K562 (cell line): ENCODE data around the gene RNU6-8. TPM values are rescaled to one million over a fixed set of nuclear protein-coding genes. Genes with fewer than 3 reads are reported as not detected.

Source experiments
- ARID1B ChIP-seq: fragments of 450-650 bp; IDR thresholded peaks from 2 replicates; pipeline ENCODE4 v1.6.1; 2016; ENCODE audit warnings: antibody characterized with exemption, mild to moderate bottlenecking, inconsistent platforms
- BDP1 ChIP-seq: IDR thresholded peaks from 3 replicates; pipeline ENCODE4 v1.6.1; 2011; ENCODE audit not compliant: insufficient read length, insufficient read depth
- CEBPB ChIP-seq: fragments of 450-650 bp; IDR thresholded peaks from 2 replicates; pipeline ENCODE4 v1.6.1; 2016; ENCODE audit warnings: missing genetic modification characterization, missing compliant biosample characterization
- CREM ChIP-seq: IDR thresholded peaks from 2 replicates; pipeline ENCODE4 v1.6.1; 2014; ENCODE audit warnings: antibody characterized with exemption, low read depth
- ELF1 ChIP-seq: fragments of 200-800 bp; sonication (Bioruptor generic); IDR thresholded peaks from 2 replicates; pipeline ENCODE4 v1.6.1; 2016; ENCODE audit warnings: missing genetic modification characterization, missing compliant biosample characterization
- L3MBTL2 ChIP-seq: fragments of 450-650 bp; IDR thresholded peaks from 2 replicates; pipeline ENCODE4 v1.6.1; 2016; ENCODE audit warnings: mild to moderate bottlenecking, moderate library complexity
- MECOM ChIP-seq: fragments of 250-450 bp; sonication (Bioruptor Pico); IDR thresholded peaks from 2 replicates; pipeline ENCODE4 v1.8.0; 2022; ENCODE audit warnings: inconsistent platforms
- NBN ChIP-seq: fragments of 450-650 bp; IDR thresholded peaks from 2 replicates; pipeline ENCODE4 v1.6.1; 2016; ENCODE audit warnings: low read depth, mild to moderate bottlenecking
- NRF1 ChIP-seq, 2 experiments: fragments of 450-650 bp; IDR thresholded peaks in 1 of 2; conservative IDR thresholded peaks in 1 of 2; 2 replicates each; pipeline ENCODE4 v1.6.1; 2014; ENCODE audit warnings: mild to moderate bottlenecking in 2 of 2
- PKNOX1 ChIP-seq: fragments of 450-650 bp; IDR thresholded peaks from 2 replicates; pipeline ENCODE4 v1.6.1; 2016
- POLR3A ChIP-seq: IDR thresholded peaks from 2 replicates; pipeline ENCODE4 v1.6.1; 2011; ENCODE audit warnings: borderline replicate concordance, mild to moderate bottlenecking, moderate library complexity; ENCODE audit not compliant: insufficient read length, insufficient read depth; ENCODE audit errors: extremely low read depth
- RBM22 ChIP-seq: fragments of 200-400 bp; formaldehyde crosslinking; IDR thresholded peaks from 2 replicates; pipeline ENCODE4 v1.6.1; 2018; ENCODE audit warnings: low read length, low read depth; ENCODE audit not compliant: poor library complexity, severe bottlenecking
- RFX7 ChIP-seq: fragments of 250-450 bp; sonication (Bioruptor Pico); IDR thresholded peaks from 2 replicates; pipeline ENCODE4 v1.5.1; 2021; ENCODE audit warnings: mild to moderate bottlenecking
- SNAPC5 ChIP-seq: fragments of 250-450 bp; sonication (Bioruptor Pico); IDR thresholded peaks from 2 replicates; pipeline ENCODE4 v1.8.0; 2021; ENCODE audit warnings: moderate library complexity, mild to moderate bottlenecking, inconsistent platforms
- ZNF253 ChIP-seq: fragments of 250-450 bp; sonication (Bioruptor Pico); conservative IDR thresholded peaks from 2 replicates; pipeline ENCODE4 v1.6.1; 2021; ENCODE audit warnings: mild to moderate bottlenecking
- ZNF280B ChIP-seq: fragments of 250-450 bp; sonication (Bioruptor Pico); IDR thresholded peaks from 2 replicates; pipeline ENCODE4 v1.5.1; 2021; ENCODE audit warnings: mild to moderate bottlenecking
- ZNF316 ChIP-seq: fragments of 450-650 bp; IDR thresholded peaks from 2 replicates; pipeline ENCODE4 v1.6.1; 2016
- polyA plus RNA-seq, 8 experiments: library from polyadenylated mRNA; depleted of rRNA in 4 of 8; stranded (reverse) in 5 of 8; unstranded in 3 of 8; fragments of >200 nt; fragmentation: Nextera tagmentation in 2 of 8; fragmentation: Illumina TruSeq in 1 of 8; extraction: Ambion mirVana in 2 of 8; extraction: Trizol in 1 of 8; gene quantifications; 2 replicates each; pipeline versions ENCODE4 v1.2.1 to v1.2.3, GENCODE V29; 2011 to 2014; ENCODE audit warnings: inconsistent platforms in 1 of 8, missing spikeins in 1 of 8
- total RNA-seq, 7 experiments: library from RNA; depleted of rRNA in 6 of 7; stranded (reverse); fragments of >200 nt in 6 of 7; fragmentation: Illumina TruSeq in 2 of 7; extraction: Trizol in 2 of 7; gene quantifications; 2 replicates each; pipeline versions ENCODE4 v1.2.1 to v1.2.3, GENCODE V29; 2011 to 2021; ENCODE audit warnings: low replicate concordance in 1 of 7
- TF ChIP-seq, protein P1 (sequence below), 2 experiments: fragments of 450-650 bp in 1 of 2; sonication (generic) in 1 of 2; formaldehyde crosslinking; conservative IDR thresholded peaks; 2 replicates each; pipeline versions ENCODE4 v1.4.0 to v1.8.1; 2020 to 2022; ENCODE audit warnings: mild to moderate bottlenecking in 1 of 2, missing genetic modification reagents in 1 of 2
- TF ChIP-seq, protein P2 (sequence below): fragments of 250-450 bp; sonication (Bioruptor Pico); IDR thresholded peaks from 2 replicates; pipeline ENCODE4 v1.4.0; 2020; ENCODE audit warnings: mild to moderate bottlenecking

RNU6-8 gene
- total and polyA plus RNA-seq, 9 of the 15 experiments (the other 6 are each of a cell fraction or from before 2014, with no cell fraction given) = not detected

GRCh38 chr14:32201816-32202490 lies 1.1 kb downstream of the RNU6-8 start, which contains the start of gene RNU6-7 (continued):
- TF ChIP-seq NRF1 (conservative IDR thresholded peaks at IDR 0.05 in 1 of 2, IDR thresholded peaks at IDR 0.05 in 1 of 2) = peak; percentile 66 to 71
- no peak for TF ChIP-seq ARID1B
- TF ChIP-seq, protein P1, sequence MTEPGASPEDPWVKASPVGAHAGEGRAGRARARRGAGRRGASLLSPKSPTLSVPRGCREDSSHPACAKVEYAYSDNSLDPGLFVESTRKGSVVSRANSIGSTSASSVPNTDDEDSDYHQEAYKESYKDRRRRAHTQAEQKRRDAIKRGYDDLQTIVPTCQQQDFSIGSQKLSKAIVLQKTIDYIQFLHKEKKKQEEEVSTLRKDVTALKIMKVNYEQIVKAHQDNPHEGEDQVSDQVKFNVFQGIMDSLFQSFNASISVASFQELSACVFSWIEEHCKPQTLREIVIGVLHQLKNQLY (CRISPR knock-in tag; conservative IDR thresholded peaks at IDR 0.05) = no peak
- TF ChIP-seq MECOM = no peak
- 0 out of 2 replicates have a peak, but pooled peaks have one; percentile 22 for TF ChIP-seq ELF1
- TF ChIP-seq RFX7 = no peak
- no peak for TF ChIP-seq RBM22
- 0 out of 2 replicates have a peak, but pooled peaks have one; percentile 16 for TF ChIP-seq CREM
- TF ChIP-seq ZNF280B = no peak
- peak; percentile 21 for TF ChIP-seq BDP1
- no peak for TF ChIP-seq NBN
- TF ChIP-seq PKNOX1 = no peak
- peak; percentile 76 for TF ChIP-seq POLR3A
- TF ChIP-seq CEBPB (tag) = peak; percentile 14; the same call in 1 of the 2 replicates
- TF ChIP-seq ZNF253 = no peak
- TF ChIP-seq, protein P2, sequence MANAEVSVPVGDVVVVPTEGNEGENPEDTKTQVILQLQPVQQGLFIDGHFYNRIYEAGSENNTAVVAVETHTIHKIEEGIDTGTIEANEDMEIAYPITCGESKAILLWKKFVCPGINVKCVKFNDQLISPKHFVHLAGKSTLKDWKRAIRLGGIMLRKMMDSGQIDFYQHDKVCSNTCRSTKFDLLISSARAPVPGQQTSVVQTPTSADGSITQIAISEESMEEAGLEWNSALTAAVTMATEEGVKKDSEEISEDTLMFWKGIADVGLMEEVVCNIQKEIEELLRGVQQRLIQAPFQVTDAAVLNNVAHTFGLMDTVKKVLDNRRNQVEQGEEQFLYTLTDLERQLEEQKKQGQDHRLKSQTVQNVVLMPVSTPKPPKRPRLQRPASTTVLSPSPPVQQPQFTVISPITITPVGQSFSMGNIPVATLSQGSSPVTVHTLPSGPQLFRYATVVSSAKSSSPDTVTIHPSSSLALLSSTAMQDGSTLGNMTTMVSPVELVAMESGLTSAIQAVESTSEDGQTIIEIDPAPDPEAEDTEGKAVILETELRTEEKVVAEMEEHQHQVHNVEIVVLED (CRISPR knock-in tag) = no peak
- TF ChIP-seq L3MBTL2 = no peak
- TF ChIP-seq ZNF316 = 0 out of 2 replicates have a peak, but pooled peaks have one; percentile 16
- peak; percentile 82 for TF ChIP-seq SNAPC5 (CRISPR knock-in tag)
